Naive thymus-derived CD8-positive, alpha-beta T cell (primary cell): ENCODE results near the gene ADAMTS17. TPM values are rescaled to one million over a fixed set of nuclear protein-coding genes. Genes with fewer than 3 reads are reported as not detected.

Experiments
- ATAC-seq, 2 donors: fragments of 150-1000 bp; cut with Tn5 transposase in 1 of 2; sonication (Bioruptor Pico), chemical (Tn5 transposase) in 1 of 2; 1 replicate in 1 of 2; 2 replicates in 1 of 2; pipeline ENCODE4 v1.10.0; 2021; ENCODE audit warnings: mild to moderate bottlenecking in 2 of 2, moderate library complexity in 2 of 2
- POLR2A ChIA-PET: fragments of 350-600 bp; sonication (Branson Sonifier 250); formaldehyde crosslinking; loops from one replicate; lab custom pipeline; 2021; ENCODE audit warnings: antibody characterized with exemption; lab: Charles Lee
- DNase-seq, 10 donors: peaks; one replicate each; pipeline versions ENCODE4 v3.0.0 to v3.0.0-alpha.2; 2020 to 2022
- H3K27ac Mint-ChIP-seq, 10 donors: one replicate each; pipeline ENCODE4 v1.8.0; 2020 to 2022; ENCODE audit warnings: mild to moderate bottlenecking in 10 of 10, mixed read lengths in 10 of 10, moderate library complexity in 4 of 10, inconsistent platforms in 1 of 10
- H3K27me3 Mint-ChIP-seq, 5 donors: one replicate each; pipeline ENCODE4 v1.8.0; 2021 to 2022; ENCODE audit warnings: mixed read lengths in 5 of 5
- H3K36me3 Mint-ChIP-seq, 3 donors: one replicate each; pipeline ENCODE4 v1.8.0; 2020 to 2022; ENCODE audit warnings: mixed read lengths in 3 of 3, mild to moderate bottlenecking in 2 of 3, inconsistent platforms in 1 of 3
- H3K4me1 Mint-ChIP-seq, 4 donors: one replicate each; pipeline ENCODE4 v1.8.0; 2021 to 2022; ENCODE audit warnings: mixed read lengths in 4 of 4
- H3K4me3 Mint-ChIP-seq, 10 donors: one replicate each; pipeline ENCODE4 v1.8.0; 2020 to 2022; ENCODE audit warnings: mild to moderate bottlenecking in 10 of 10, mixed read lengths in 10 of 10, moderate library complexity in 6 of 10, inconsistent platforms in 1 of 10
- H3K9me3 Mint-ChIP-seq, 9 donors: one replicate each; pipeline ENCODE4 v1.8.0; 2020 to 2022; ENCODE audit warnings: mixed read lengths in 9 of 9, mild to moderate bottlenecking in 3 of 9, inconsistent platforms in 1 of 9, moderate library complexity in 1 of 9
- polyA plus RNA-seq, 3 donors: library from polyadenylated mRNA; unstranded; fragments of 300-500 nt; fragmentation: Illumina TruSeq; gene quantifications; one replicate each; pipeline ENCODE4 v1.2.3, GENCODE V29; 2021
- total RNA-seq, 8 experiments: library from RNA in 2 of 8; stranded (reverse) in 2 of 8; gene quantifications; one replicate each; pipeline ENCODE4 v1.2.3 and lab custom pipeline; 2021 to 2026

The ADAMTS17 gene
- total and polyA plus RNA-seq, 5 experiments from 2014 or later: 0.20 to 4.6 (median 1.8) TPM

GRCh38 chr15:100192097-100193080, 149.4 kb downstream of the ADAMTS17 start:
- Mint-ChIP-seq H3K27me3 (no peaks in the 10 kb centered on the region), H3K27ac (peak overlapping the region in 1 of 10 donors; percentile 45), H3K4me1 (peaks cover 0 to 3% (median 0%) of the 10 kb centered on the region in 4 donors), H3K9me3 (no peaks in the 10 kb centered on the region), H3K36me3 (peaks cover 0 to 5% (median 0%) of the 10 kb centered on the region in 3 donors), H3K4me3 (no peak overlapping the region)
- POLR2A ChIA-PET: no interaction called here
- no peak for DNase-seq
- no peak for ATAC-seq

DNA sequence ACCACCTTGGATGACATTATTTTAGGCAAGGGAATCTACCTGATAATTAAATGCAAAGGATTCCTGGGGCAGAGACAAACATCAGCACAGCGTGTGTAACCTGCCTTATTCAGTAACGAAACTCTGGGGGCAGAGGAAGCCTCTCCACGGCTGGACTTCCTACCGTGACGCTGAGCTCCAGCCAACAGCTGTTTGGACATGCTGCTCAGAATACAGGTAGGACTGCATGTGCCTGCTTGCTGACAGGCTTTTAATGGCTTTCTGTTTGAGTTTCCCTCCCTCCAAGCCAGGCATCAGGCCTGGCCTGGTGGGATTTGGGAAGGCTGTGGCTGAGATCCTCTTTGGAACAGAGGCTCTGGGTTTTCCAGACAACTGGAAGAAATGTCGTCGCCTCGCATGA, 150.6 kb downstream of the ADAMTS17 start:
- no peak for DNase-seq
- Mint-ChIP-seq H3K9me3 (no peaks in the 10 kb centered on the region), H3K4me3 (no peak overlapping the region), H3K27me3 (peaks cover 0 to 9% (median 0%) of the 10 kb centered on the region in 5 donors), H3K36me3 (peaks cover 0 to 5% (median 0%) of the 10 kb centered on the region in 3 donors), H3K4me1 (peaks cover 0 to 3% (median 0%) of the 10 kb centered on the region in 4 donors), H3K27ac (no peak overlapping the region)
- no peak for ATAC-seq
- POLR2A ChIA-PET: no interaction called here

GRCh38 chr15:100190675-100191074, 151.1 kb downstream of the ADAMTS17 start:
- peaks cover 0 to 9% (median 0%) of the 10 kb centered on the region in 5 donors for H3K27me3 Mint-ChIP-seq
- H3K9me3 Mint-ChIP-seq: no peaks in the 10 kb centered on the region
- ATAC-seq (no peak), DNase-seq (no peak)
- H3K4me3 Mint-ChIP-seq: no peak overlapping the region
- peaks cover 0 to 5% (median 0%) of the 10 kb centered on the region in 3 donors for H3K36me3 Mint-ChIP-seq
- H3K4me1 Mint-ChIP-seq: peaks cover 0 to 3% (median 0%) of the 10 kb centered on the region in 4 donors
- no peak overlapping the region for H3K27ac Mint-ChIP-seq
- POLR2A ChIA-PET: no interaction called here

- peaks cover 0 to 5% (median 0%) of the 10 kb centered on the region in 3 donors for H3K36me3 Mint-ChIP-seq
- POLR2A ChIA-PET: no interaction called here
- H3K27me3 Mint-ChIP-seq: peaks cover 0 to 9% (median 0%) of the 10 kb centered on the region in 5 donors
- H3K27ac Mint-ChIP-seq: no peak overlapping the region
- no peak overlapping the region for H3K4me3 Mint-ChIP-seq
- H3K9me3 Mint-ChIP-seq: no peaks in the 10 kb centered on the region
- peaks cover 0 to 3% (median 0%) of the 10 kb centered on the region in 4 donors for H3K4me1 Mint-ChIP-seq
- ATAC-seq (no peak), DNase-seq (no peak)
Observed at GRCh38 chr15:100189849-100190248, 151.9 kb downstream of the ADAMTS17 start.

DNA sequence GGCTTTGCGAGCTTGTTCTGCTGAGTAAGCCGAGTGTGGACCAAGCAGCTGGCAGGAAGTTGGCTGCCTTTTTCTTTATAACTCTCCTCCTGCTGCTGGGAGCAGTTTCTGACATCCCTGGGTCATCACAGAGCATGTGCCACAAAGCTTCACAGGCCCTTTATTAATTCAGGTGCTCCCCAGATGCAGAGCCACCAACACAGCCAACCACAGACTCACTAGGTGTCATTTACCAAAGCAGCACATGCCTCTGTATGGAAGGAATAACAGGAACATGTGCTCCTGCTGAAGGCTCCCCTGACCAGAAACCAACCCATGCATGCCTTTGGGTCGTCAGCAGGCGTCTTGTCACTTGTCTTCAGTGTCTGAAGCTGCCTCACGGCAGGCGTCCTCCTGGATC, 152.5 kb downstream of the ADAMTS17 start:
- no peaks in the 10 kb centered on the region for H3K9me3 Mint-ChIP-seq
- DNase-seq: no peak
- POLR2A ChIA-PET: no interaction called here

GRCh38 chr15:100187677-100188076, 154.1 kb downstream of the ADAMTS17 start:
- POLR2A ChIA-PET: no interaction called here
- no peak overlapping the region for H3K4me3 Mint-ChIP-seq
- no peak for ATAC-seq
- no peak for DNase-seq
- H3K9me3 Mint-ChIP-seq: no peaks in the 10 kb centered on the region
- peaks cover 0 to 5% (median 0%) of the 10 kb centered on the region in 3 donors for H3K36me3 Mint-ChIP-seq
- peaks cover 0 to 9% (median 0%) of the 10 kb centered on the region in 5 donors for H3K27me3 Mint-ChIP-seq
- no peak overlapping the region for H3K27ac Mint-ChIP-seq
- peaks cover 0 to 3% (median 0%) of the 10 kb centered on the region in 4 donors for H3K4me1 Mint-ChIP-seq

More for the DNA sequence above, 152.5 kb downstream of the ADAMTS17 start:
- no peak overlapping the region for H3K27ac Mint-ChIP-seq
- peaks cover 0 to 9% (median 0%) of the 10 kb centered on the region in 5 donors for H3K27me3 Mint-ChIP-seq
- H3K4me3 Mint-ChIP-seq: no peak overlapping the region
- ATAC-seq: no peak
- H3K4me1 Mint-ChIP-seq: peaks cover 0 to 3% (median 0%) of the 10 kb centered on the region in 4 donors
- H3K36me3 Mint-ChIP-seq: peaks cover 0 to 5% (median 0%) of the 10 kb centered on the region in 3 donors

DNA sequence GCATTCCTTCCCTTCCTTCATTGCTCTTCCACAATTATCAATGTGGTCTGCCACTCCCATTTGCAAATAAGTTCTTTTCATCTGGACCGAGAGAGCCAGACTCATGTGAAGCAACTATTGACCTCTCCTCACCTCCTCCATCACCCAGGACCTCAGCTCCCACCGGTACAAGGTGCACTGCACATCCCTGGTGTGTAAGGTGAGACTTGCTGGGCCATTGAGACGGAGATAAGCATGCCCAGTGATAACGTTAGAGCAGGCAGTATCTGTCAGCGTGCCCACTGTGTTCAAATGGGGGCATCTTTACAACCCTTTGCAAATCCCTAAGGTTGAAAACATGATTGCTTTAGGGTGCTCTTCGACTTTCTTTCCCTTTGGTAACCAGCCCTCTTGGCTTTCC, 154.8 kb downstream of the ADAMTS17 start:
- no peak overlapping the region for H3K27ac Mint-ChIP-seq
- H3K9me3 Mint-ChIP-seq: no peaks in the 10 kb centered on the region
- no peak for ATAC-seq
- peaks cover 0 to 9% (median 0%) of the 10 kb centered on the region in 5 donors for H3K27me3 Mint-ChIP-seq
- H3K4me1 Mint-ChIP-seq: peaks cover 0 to 3% (median 0%) of the 10 kb centered on the region in 4 donors
- POLR2A ChIA-PET: no interaction called here
- H3K36me3 Mint-ChIP-seq: peaks cover 0 to 7% (median 0%) of the 10 kb centered on the region in 3 donors
- no peak for DNase-seq
- no peak overlapping the region for H3K4me3 Mint-ChIP-seq

- ATAC-seq (no peak), DNase-seq (no peak)
- no peak overlapping the region for H3K27ac Mint-ChIP-seq
- peaks cover 0 to 8% (median 0%) of the 10 kb centered on the region in 3 donors for H3K36me3 Mint-ChIP-seq
- no peaks in the 10 kb centered on the region for H3K9me3 Mint-ChIP-seq
- H3K4me1 Mint-ChIP-seq: peaks cover 0 to 1% (median 0%) of the 10 kb centered on the region in 4 donors
- no peak overlapping the region for H3K4me3 Mint-ChIP-seq
- POLR2A ChIA-PET: no interaction called here
- H3K27me3 Mint-ChIP-seq: peaks cover 0 to 9% (median 0%) of the 10 kb centered on the region in 5 donors
Observed at GRCh38 chr15:100186366-100186765, 155.4 kb downstream of the ADAMTS17 start.

- Mint-ChIP-seq H3K27me3 (peaks cover 0 to 9% (median 0%) of the 10 kb centered on the region in 5 donors), H3K4me3 (no peak overlapping the region), H3K36me3 (peaks cover 0 to 6% (median 0%) of the 10 kb centered on the region in 3 donors), H3K9me3 (no peaks in the 10 kb centered on the region), H3K4me1 (no peaks in the 10 kb centered on the region), H3K27ac (no peak overlapping the region)
- DNase-seq: no peak
- no peak for ATAC-seq
- POLR2A ChIA-PET: no interaction called here
Observed at GRCh38 chr15:100183921-100184495, 157.8 kb downstream of the ADAMTS17 start.

DNA sequence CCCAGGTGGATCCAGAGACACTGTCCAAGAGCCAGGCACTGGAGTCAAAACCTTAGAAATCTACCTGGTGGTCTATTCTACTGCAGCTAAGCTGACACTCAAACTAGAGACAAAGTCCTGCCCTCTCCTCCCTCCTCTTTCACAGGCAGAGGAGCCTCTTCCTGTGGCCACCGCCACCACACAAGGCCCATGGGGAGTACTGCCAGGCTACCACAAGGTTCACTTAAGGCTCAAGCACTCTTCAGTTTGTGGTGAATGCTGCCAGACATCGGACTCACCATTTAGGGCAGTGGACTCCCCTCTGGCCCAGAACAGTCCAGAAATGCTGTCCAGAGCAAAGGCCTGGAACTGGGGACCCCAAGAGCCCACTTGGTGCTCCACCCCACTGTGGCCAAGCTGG, 160.9 kb downstream of the ADAMTS17 start:
- H3K27me3 Mint-ChIP-seq: no peaks in the 10 kb centered on the region
- peaks cover 0 to 9% (median 2%) of the 10 kb centered on the region in 9 donors for H3K9me3 Mint-ChIP-seq
- H3K4me3 Mint-ChIP-seq: no peak overlapping the region
- DNase-seq: no peak
- H3K27ac Mint-ChIP-seq: no peak overlapping the region
- ATAC-seq: no peak
- H3K36me3 Mint-ChIP-seq: peaks cover 0 to 19% (median 5%) of the 10 kb centered on the region in 3 donors
- POLR2A ChIA-PET: interaction anchor here (0.7 kb wide), 1 partner anchor 23 kb away, joined by 3 read pairs; no protein-coding TSS in a partner anchor
- H3K4me1 Mint-ChIP-seq: no peaks in the 10 kb centered on the region

DNA sequence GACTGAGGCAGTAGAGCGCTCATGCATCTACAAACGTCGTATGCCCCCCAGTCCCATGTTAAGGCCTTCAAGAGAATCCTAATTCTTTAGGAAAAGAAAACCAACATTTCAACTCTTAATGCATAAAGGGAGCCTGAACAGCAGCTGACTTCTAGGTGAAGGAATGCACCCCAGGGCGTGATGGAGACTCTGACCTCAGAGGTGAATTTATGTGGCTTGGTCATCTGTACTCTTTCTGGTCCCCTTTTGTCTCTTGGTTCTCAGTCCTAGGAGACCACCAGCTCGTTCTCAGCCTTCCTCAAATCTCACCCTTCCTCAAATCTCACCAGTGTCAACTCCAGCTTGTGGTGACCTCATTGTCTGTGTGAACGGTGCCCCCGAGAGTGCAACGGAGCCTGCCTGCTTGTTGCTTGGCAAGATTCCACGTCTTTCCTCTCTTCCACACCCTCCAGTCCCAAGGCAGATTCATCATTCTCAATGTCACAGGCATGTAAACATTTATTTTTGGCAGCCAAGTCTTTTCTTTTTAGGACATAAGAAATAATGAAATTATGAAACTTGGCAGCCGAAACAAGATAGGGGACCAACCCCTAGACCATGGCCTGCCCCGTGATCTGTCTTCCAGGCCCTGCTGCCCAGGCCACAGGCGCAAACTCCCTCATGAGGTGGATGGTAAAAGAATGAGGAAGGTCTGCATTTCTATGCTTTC, 166.2 kb downstream of the ADAMTS17 start:
- Mint-ChIP-seq H3K4me1 (peaks cover 0 to 1% (median under 1%) of the 10 kb centered on the region in 4 donors), H3K4me3 (no peak overlapping the region), H3K9me3 (peaks cover 0 to 17% (median 9%) of the 10 kb centered on the region in 9 donors), H3K27ac (no peak overlapping the region), H3K36me3 (peaks cover 0 to 24% (median 10%) of the 10 kb centered on the region in 3 donors), H3K27me3 (no peaks in the 10 kb centered on the region)
- DNase-seq (no peak), ATAC-seq (no peak)
- POLR2A ChIA-PET: no interaction called here

GRCh38 chr15:100174904-100175275, 166.9 kb downstream of the ADAMTS17 start:
- H3K9me3 Mint-ChIP-seq: peaks cover 0 to 17% (median 9%) of the 10 kb centered on the region in 9 donors
- peaks cover 0 to 5% (median 2%) of the 10 kb centered on the region in 4 donors for H3K4me1 Mint-ChIP-seq
- ATAC-seq (no peak), DNase-seq (no peak)
- H3K27ac Mint-ChIP-seq: no peak overlapping the region
- no peak overlapping the region for H3K4me3 Mint-ChIP-seq
- POLR2A ChIA-PET: no interaction called here
- peaks cover 0 to 24% (median 10%) of the 10 kb centered on the region in 3 donors for H3K36me3 Mint-ChIP-seq
- no peaks in the 10 kb centered on the region for H3K27me3 Mint-ChIP-seq
